Cardiac fibroblast (primary cell): ENCODE measurements around the gene FREM1.

Experiments used
- DNase-seq, 2 donors: peaks; one replicate each; pipeline versions ENCODE4 v3.0.0 to v3.0.0-alpha.2; 2010; ENCODE audit warnings: low read depth in 2 of 2
- H3K4me3 ChIP-seq, 2 donors: replicated peaks in 1 of 2; 1 replicate in 1 of 2; 2 replicates in 1 of 2; pipeline ENCODE4 v1.5.1; 2011; ENCODE audit warnings: low read depth in 2 of 2, low read length in 2 of 2, mild to moderate bottlenecking in 2 of 2, moderate library complexity in 1 of 2
- TF ChIP-seq, protein P1 (sequence below): IDR thresholded peaks from one replicate; pipeline ENCODE4 v1.5.1; 2011; ENCODE audit warnings: low read depth, mild to moderate bottlenecking, low read length, inconsistent platforms

FREM1 gene

DNA sequence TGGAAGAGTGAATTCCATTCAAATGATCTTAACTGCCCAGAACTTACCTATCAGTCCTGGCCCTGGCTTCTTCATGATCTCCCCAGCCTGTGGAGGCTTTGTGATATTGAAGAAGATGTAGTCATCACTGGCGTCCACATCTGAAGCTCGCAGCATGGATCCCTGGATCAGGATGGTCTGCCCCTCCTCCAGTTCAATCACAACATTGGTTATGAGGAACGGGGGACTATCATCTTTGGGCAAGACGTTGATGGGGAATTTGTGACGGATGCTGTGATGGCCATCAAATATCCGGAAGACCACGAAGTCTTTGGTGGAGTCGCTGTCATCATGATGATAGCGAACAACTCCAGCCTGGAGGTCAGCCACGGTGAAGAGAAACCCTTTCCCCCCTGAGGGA lies 68.0 kb downstream of the FREM1 start:
- H3K4me3 ChIP-seq: no peak overlapping the region
- no peak for DNase-seq
- TF ChIP-seq, protein P1, sequence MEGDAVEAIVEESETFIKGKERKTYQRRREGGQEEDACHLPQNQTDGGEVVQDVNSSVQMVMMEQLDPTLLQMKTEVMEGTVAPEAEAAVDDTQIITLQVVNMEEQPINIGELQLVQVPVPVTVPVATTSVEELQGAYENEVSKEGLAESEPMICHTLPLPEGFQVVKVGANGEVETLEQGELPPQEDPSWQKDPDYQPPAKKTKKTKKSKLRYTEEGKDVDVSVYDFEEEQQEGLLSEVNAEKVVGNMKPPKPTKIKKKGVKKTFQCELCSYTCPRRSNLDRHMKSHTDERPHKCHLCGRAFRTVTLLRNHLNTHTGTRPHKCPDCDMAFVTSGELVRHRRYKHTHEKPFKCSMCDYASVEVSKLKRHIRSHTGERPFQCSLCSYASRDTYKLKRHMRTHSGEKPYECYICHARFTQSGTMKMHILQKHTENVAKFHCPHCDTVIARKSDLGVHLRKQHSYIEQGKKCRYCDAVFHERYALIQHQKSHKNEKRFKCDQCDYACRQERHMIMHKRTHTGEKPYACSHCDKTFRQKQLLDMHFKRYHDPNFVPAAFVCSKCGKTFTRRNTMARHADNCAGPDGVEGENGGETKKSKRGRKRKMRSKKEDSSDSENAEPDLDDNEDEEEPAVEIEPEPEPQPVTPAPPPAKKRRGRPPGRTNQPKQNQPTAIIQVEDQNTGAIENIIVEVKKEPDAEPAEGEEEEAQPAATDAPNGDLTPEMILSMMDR: no peak

DNA sequence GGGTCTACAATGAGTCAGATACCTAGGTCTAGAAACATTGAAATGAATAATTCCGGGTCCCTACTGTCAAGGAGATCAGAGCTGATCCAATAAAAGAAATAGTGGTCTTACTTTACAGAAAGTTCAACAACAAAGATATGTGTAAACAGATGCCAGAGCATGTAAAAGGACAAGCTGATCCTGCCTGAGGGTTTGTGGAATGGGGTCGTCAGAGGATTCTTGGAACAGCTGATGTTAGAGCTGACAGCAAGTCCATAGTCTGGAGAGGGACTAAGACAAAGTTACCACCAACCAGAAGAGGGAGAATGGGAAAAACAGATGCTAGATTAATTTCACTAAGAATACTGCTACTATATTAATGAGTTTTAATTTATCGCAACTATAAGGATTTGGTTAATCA lies 71.5 kb downstream of the FREM1 start:
- DNase-seq: no peak
- TF ChIP-seq, protein P1: no peak
- H3K4me3 ChIP-seq: no peak overlapping the region

DNA sequence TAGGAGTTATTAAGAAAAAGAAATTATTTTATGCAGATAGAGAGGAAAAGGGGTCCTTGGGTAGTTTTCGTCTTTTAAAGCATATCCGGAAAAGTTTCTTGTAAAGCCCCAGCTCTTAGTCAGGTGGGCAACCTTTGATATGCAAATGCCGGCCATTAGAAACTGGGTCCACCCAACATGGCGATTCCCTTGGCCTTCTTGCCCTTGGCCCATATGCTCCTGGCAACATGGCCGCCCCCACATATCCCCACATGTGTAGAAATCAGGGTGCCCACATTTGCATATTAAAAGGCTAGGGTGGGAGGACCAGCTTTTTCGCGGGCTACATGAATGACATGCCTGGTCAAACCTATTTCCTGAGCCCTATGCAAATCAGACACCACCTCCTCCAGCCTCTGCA lies 73.3 kb downstream of the FREM1 start:
- TF ChIP-seq, protein P1: no peak
- no peak for DNase-seq
- H3K4me3 ChIP-seq: no peak overlapping the region

GRCh38 chr9:14831661-14832060 lies 78.6 kb downstream of the FREM1 start:
- no peak overlapping the region for H3K4me3 ChIP-seq
- no peak for DNase-seq
- TF ChIP-seq, protein P1: no peak

- H3K4me3 ChIP-seq: no peak overlapping the region
- TF ChIP-seq, protein P1: no peak
- DNase-seq: no peak
Measured at GRCh38 chr9:14831074-14831473, 79.2 kb downstream of the FREM1 start.

GRCh38 chr9:14830057-14830456 lies 80.2 kb downstream of the FREM1 start:
- no peak for DNase-seq
- no peak overlapping the region for H3K4me3 ChIP-seq
- TF ChIP-seq, protein P1: no peak

- TF ChIP-seq, protein P1: no peak
- no peak overlapping the region for H3K4me3 ChIP-seq
- DNase-seq: no peak
Measured at GRCh38 chr9:14829204-14829603, 81.0 kb downstream of the FREM1 start.
